Fibroblast of the aortic adventitia (primary cell): ENCODE measurements around the gene UTRN. TPM values are rescaled to one million over a fixed set of nuclear protein-coding genes. Genes with fewer than 3 reads are reported as not detected.

ENCODE experiments used
- DNase-seq: peaks from one replicate; pipeline ENCODE4 v3.0.0-alpha.2; 2010; ENCODE audit warnings: low read depth
- H3K4me3 ChIP-seq: 2 replicates; pipeline ENCODE4 v1.5.1; 2011; ENCODE audit warnings: low read depth, mild to moderate bottlenecking, control low read depth, low read length, moderate library complexity
- total RNA-seq: library from RNA; depleted of rRNA; stranded (reverse); fragments of >200 nt; gene quantifications from 2 replicates; pipeline ENCODE4 v1.2.3, GENCODE V29; 2012; ENCODE audit warnings: low replicate concordance
- TF ChIP-seq, protein P1 (sequence below): IDR thresholded peaks from 2 replicates; pipeline ENCODE4 v1.5.1; 2011; ENCODE audit warnings: mild to moderate bottlenecking, low read length, control low read depth, inconsistent platforms; ENCODE audit not compliant: insufficient read depth

UTRN gene
- total RNA-seq, 1 donor = 211 TPM

DNA sequence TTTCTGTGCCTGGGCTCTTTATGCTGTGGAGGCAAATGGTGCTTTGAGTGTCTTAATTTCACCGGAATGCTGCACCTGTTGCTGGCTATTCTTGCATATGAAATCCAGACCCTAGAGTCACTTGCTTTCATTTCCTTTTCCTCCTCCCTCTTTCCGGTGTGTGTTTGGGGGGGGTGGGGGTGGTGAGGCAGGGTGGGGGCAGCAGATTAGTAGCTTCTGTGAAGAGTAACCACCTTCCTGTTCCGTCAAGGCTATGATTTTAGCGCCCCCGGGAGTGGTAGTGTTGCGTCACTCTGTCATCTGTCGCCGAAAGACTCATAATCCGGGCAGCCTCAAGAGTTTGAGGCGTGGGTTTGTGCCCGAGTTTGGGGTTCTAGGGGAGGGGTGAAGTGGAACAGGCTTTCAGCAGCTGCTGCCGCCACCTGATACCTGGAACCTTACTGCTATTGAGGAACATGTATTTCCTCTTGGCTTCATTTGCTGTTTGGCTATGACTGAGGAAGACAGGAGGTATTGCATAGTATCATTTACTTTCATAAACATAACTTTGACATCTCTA lies 49.1 kb downstream of the UTRN start:
- no peak overlapping the region for H3K4me3 ChIP-seq
- TF ChIP-seq, protein P1, sequence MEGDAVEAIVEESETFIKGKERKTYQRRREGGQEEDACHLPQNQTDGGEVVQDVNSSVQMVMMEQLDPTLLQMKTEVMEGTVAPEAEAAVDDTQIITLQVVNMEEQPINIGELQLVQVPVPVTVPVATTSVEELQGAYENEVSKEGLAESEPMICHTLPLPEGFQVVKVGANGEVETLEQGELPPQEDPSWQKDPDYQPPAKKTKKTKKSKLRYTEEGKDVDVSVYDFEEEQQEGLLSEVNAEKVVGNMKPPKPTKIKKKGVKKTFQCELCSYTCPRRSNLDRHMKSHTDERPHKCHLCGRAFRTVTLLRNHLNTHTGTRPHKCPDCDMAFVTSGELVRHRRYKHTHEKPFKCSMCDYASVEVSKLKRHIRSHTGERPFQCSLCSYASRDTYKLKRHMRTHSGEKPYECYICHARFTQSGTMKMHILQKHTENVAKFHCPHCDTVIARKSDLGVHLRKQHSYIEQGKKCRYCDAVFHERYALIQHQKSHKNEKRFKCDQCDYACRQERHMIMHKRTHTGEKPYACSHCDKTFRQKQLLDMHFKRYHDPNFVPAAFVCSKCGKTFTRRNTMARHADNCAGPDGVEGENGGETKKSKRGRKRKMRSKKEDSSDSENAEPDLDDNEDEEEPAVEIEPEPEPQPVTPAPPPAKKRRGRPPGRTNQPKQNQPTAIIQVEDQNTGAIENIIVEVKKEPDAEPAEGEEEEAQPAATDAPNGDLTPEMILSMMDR = no peak
- DNase-seq = no peak

Other genes with a start within 250 kb of the UTRN start
- gene SF3B5, start 189.8 kb upstream of the UTRN start, total RNA-seq = 14.8 and 115 TPM in 2 replicates
- gene STX11, start 134.8 kb upstream of the UTRN start, total RNA-seq = 0.16 and 3.5 TPM in 2 replicates